ENCODE results near the gene TMX4.
A peak's percentile ranks its signal among the peaks of the same experiment; 100 is the strongest.

Gene TMX4

DNA sequence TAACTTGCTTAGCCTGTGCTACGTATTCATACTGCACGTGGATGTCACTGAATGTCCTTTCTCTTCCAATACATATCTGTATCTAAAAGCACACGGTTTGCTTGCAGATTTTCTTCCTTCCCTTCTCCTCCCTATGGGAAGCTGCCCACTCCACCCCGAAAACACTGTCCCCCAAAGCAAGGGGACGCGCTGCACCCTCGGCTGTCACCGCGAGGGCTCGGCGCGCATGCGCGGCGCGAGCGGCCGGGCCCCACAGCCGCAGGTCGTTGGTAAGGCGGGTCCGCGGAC, 659 bp downstream of the TMX4 start:
- peak; percentile 47 for DNase-seq

DNA sequence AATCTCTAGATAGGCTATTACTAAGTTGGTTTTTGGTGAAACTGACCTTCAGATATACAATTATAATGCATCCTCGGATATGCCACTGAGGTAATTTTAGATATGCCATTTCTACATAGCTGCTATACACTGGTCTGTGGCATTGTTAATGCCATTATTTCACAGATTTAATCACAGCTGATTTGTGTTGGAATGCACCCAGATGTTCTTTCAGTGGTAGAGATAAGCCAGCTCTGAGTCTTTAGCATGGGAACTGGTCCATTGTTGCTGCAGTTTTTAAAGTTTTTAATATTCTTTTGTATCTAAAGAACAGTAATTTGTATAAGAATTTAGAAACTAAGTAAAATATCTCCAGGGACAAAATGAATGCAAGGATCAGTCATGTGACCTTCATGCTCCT, 6.8 kb downstream of the TMX4 start:
- no peak for DNase-seq

DNA sequence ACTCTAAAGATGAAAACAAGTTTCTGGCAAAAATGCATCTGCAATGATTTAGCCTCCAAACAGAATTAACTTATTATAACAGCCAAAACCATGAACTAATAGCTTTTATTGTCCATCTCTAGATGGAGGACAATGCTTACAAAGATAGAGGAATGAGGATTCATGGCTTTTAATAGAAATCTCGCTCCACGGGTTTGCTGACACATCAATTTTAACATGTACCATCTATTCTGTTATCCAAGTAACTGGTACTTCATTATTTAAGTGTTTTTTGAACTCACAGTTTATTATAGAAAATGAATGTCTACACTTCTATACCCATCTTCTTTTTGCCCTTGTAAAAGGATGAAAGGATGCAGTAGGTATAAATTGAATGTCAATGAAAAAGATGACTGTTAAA, 10.8 kb downstream of the TMX4 start:
- no peak for DNase-seq

DNA sequence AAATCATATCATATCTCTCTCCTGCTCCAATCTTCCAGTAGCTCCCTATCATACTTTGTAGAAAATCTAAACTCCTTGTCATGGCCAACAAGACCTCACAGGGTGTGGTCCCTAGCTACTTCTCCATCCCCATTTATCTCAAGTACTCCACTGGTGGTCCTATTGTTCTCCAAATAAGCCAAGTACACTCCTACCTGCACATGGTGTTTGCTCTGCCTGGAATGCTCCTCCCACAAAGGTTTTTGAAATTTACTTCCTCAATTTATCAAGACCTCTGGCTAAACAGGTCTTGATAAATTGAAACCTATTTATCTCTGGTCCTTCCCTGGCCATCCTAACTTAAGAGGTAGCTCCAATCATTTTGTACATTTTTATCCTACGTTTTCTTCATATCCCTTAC, 12.1 kb downstream of the TMX4 start:
- DNase-seq: peak; percentile 3

DNA sequence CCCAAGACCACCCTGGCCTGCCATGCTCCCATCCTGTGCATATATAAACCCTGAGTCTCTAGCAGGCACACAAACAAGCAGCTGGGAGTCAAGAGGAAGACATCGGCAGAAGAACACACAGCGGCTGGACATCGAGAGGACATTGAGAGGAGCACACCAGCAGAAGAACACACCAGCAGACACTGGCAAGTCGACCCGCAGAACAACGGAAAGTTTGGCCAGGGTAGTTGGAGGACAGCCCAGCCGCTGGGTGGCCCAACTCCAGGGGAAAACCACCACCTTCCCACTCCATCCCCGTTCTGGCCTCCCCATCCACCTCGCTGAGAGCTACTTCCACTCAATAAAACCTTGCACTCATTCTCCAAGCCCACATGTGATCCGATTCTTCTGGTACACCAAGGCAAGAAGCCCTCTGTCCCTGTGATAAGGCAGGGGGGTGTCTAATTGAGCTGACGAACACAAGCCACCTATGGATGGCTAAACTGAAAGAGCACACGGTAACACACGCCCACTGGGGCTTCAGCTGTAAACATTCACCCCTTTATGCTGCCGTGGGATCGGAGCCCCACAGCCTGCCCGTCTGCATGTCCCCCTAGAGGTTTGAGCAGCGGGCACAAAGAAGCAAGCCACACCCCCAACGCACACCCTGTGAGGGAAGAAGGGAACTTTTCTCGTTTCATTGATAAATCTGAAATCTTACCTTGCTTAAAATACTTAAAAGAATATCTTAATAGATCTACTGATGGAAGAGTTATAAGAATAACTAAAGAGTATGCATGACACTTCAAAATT, 13.8 kb downstream of the TMX4 start:
- no peak for DNase-seq

DNA sequence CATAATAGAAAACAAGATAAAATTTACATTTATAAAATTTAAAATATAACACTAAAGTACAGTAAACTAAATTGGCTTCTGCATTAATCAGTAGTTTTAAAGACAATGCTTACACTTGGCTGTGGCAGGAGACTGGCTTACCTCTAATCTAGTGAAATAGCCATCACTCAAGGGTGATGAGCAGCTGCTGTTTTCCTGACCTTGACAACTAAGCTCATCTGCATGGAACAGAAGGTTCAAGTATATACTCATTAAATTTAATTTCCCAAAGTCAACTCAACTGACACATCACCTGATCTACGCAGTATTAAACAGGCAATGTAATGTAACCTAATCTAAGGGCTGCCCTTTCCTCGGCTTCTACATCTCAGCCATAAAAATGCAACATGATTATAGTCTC, 14.5 kb downstream of the TMX4 start:
- DNase-seq: no peak

DNA sequence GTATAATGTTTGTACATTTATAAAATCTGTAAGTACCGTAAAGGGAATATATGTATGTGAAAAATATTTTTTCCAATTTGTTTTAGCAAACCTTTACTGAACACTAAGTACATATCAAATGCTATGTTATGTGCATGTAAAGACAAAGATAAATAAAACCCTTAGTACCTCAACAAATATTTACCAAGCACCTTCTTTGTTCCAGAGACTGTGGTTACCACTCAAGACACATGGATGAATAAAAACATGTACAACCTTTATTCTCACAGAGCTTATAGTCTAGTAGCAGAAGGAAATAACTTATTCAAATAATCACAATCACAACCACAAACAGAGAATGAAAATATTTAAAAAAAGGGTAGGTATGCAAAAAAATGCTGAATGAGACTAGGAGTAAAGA, 17.5 kb downstream of the TMX4 start:
- DNase-seq: no peak

DNA sequence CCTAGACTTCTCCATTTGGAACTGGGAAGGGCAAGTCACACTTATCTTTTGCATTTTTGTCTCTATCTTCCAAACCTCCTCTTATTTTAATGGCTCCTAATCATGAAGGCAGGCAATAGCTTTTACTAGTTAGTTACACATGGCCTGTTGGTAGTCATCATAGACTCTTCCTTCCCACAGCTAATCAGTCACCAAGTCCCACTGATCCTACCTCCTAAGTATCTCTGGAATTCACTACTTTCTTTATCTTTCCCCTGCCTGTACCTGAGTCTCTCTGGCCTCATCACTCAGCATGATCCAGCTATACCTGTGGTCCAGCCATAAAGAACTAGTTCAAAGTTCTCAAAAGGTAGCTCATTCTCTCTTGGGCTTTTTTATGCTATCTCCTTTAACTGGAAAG, 18.8 kb downstream of the TMX4 start:
- no peak for DNase-seq

DNA sequence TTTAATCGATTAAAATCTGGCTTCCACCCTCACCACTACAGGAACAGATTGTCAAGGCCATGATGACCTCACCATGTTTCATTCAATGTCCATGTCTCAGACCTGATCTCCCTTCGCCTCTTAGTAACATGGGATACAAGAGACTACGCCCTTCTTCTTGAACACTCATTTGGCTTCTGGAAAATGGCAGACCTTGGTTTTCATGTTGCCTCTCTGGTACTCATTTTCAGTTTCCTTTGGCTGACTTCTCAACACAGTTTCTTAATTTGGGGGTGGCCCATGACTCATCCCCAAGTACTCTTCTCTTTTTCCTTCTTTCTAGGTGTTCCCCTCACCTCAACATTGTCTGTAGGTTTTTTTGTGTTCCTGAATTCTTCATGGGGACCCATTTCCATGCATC, 22.7 kb downstream of the TMX4 start:
- no peak for DNase-seq

DNA sequence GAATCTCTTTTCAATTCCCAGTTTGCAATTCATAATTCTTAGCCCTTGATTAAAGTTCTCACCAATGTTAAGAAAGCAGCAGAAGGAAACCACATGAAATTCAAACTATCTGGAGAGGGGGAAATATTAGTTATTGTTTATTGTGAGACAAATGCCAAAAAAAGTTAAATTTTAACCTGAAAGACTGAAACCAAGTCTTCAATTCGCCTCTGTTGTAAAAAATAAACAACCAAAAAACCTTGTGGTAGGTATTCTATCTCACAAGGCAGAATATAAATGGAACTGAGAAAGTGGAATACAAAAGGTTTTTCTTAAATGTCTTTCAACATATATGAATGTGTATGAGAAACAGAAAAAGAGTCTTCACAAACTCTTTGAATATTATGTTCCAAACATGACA, 24.8 kb downstream of the TMX4 start:
- DNase-seq: no peak

DNA sequence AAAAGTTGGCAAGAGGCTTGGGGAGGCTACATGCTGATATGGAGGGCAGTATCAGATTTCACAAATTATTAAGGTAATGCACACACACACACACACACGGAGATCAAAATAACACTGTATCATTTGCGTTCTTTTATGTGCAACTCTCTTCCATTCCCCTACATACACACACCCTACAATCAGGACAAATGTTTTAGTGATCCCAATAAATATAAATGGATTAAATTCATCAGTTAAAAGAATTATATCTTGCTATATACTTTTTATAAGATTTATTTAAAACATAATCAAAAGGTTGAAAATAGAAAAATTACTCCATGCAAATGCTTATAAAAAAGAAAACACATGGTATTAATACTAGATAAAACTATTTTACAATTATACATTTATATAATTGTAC, 25.9 kb downstream of the TMX4 start:
- no peak for DNase-seq

DNA sequence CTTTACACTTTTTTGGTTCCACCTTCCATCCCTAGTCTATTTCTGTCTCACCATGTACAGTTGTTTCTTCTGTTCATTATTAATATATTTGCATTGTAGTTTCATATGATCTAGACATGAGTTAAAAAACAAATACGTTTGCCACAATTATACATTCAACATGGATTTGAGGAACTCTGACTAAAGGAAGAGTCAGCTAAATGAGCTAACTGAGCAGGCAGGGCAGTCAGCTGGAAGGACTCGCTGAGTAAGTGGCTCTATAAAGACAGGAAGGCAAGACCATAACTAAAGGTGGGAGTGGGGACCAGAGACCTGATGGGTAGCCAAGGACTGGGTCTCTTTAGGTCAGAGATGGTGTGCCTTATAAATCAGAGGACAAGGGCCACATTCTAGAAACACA, 26.3 kb downstream of the TMX4 start:
- DNase-seq: no peak

DNA sequence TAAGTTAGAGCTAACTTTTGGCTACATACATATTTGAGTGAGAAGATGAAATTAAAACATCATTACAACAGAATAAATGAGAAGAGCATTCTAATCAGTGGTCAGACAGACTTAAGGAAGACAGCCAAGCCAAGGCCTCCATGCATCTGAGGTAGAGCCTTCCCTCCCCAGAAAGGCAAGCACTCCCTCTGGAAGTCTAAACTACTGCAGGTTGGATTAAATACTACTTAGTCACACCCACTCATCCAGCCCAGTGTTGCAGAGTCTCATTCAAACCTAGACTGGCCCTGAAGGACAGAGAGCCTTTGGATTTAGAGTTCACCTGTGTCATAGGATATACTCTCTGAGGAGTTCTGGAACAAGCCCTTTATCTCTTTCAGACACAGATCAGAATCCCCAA, 29.2 kb downstream of the TMX4 start:
- DNase-seq: no peak

DNA sequence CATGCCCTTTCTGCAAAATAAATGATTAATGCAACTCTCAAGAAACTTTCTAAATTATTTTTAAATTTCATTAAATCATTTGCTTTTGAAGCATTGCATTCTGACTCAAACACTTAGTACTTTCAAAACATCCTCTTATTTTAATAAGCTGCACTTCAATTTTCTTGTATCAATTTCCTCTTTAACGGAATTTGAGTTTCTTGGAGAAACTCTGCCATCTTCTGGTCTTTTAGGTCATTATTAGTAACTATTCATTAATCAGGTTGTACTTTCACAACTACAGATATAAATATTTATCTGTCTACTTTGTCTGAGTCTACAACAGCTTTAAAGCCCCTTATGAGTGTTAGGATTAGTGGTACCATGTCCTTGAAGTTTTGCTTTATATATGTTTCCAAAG, 30.2 kb downstream of the TMX4 start:
- no peak for DNase-seq

DNA sequence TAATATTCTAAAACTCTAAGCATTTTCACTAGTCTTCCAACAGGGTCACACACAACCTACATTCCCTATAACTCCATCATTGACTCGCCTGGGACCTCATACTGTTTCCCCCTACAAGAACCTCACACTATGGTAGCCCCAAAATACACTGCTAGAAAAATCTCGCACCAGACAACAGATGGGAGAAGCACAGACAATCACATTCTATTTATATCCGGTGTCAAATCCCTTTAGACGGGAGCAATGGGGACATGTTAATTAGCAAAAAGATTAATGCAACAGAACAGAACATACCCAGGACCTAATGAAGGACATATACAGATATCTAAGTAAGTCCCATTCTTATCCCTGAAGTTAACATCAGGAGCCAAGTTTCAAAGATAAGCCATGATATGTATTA, 33.6 kb downstream of the TMX4 start:
- DNase-seq: no peak

DNA sequence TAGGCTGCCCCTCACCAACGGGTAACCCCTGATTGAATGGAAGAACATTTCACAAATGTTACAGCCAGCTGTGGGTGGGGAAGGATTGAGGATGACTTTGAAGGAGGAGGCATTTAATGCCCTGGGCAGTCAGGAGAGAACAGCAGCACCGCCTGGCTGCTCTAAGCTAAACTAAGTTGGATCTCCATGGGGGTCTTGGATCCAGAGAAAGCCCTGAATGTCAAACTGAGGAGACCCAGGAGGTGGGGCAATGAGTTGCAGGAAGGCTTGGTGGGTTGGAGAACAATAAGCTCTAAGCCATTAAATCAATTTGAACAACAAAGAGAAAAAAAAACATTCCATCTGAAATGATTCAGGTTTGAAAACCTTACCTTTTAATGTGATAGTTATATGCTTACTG, 35.4 kb downstream of the TMX4 start:
- DNase-seq: no peak

DNA sequence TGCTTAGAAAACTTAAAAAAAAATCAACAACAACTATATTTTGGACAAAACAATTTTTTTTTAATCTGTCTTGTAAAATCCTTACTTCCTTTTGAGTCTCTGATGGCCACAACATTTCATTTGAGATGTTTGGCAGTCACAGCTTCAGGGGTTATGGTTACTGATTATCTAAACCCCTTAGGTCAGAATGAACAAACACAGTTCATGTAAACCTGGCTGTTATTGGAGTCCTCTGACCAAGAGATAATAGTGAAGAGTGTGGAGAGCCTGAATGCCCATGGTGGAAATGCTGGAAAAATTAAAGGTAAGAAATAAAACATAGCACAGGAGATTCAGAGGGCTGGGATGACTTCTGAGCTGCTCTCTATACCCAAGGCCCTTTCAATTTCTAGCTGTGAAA, 38.2 kb downstream of the TMX4 start:
- no peak for DNase-seq

DNA sequence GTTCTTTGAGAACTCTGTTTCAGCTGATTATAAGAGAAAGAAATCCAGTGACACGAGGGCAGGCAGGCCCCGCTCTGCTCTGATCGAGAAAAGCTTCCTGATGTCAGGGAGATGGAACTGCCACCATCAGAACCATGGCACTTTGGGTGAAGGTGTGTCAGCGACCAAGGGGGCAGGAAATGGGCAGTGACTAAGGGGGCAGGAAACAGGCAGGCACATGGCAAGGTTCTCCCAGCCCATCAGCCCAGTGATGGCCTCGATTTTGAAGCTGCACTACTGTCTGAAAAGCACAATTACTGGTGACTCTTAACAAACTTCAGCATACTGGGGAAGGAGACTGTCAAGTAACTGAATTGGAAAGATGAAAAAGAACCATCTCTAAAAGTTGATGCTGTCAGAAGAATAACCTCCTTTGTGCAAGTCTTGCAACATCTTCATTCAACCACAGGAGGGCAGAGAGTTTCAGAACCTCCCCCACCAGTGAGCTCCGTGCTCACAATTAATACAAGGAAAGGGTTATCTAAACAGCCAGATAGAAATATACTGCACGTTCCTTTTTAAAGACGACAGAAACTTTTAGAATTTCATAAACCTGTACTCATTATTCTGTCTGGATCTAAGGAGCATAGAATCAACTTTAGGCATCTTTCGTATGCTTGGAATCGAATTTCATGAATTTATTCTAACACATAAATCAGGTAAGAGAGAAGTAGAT, 39.1 kb downstream of the TMX4 start:
- peak; percentile 35 for DNase-seq

DNA sequence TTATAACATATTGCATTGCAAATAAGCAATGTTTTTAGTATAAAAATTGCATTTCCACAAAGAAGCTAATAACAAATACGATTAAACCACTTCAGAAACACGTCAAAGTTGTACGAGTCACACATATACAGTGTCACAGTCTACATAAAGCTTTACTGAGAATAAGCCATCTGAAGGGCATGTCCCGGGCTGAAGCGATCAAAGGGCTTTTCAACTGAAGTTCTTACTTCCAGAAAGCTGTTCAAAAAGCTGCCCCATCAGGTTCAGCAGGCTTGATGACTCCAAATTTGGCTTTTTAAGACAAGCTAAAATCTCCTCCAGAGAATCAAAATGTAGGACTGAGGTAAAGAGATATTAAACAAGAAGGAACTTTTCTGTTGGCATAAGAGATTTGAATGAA, 41.9 kb downstream of the TMX4 start:
- no peak for DNase-seq

DNA sequence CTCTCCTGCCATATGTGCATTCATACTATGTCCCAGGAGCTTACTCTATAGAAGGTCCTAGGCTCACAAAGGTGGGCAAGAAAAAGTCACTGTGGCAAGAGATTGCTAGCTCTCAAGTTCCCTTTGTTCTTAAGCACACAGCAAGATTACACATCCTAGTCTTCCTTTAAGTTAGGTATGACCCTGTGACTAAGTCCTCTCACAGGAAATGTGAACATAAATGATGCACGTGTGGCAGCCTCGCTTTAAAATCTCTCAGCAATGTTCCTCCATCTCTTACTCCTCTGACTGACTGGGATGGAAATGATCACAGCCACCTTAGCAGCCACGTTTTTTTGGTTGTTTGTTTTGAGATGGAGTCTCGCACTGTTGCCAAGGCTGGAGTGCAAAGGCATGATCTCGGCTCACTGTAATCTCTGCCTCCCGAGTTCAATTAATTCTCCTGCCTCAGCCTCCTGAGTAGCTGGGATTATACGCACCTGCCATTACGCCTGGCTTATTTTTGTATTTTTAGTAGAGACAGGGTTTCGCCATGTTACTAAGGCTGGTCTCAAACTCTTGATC, 43.6 kb downstream of the TMX4 start:
- DNase-seq: no peak

DNA sequence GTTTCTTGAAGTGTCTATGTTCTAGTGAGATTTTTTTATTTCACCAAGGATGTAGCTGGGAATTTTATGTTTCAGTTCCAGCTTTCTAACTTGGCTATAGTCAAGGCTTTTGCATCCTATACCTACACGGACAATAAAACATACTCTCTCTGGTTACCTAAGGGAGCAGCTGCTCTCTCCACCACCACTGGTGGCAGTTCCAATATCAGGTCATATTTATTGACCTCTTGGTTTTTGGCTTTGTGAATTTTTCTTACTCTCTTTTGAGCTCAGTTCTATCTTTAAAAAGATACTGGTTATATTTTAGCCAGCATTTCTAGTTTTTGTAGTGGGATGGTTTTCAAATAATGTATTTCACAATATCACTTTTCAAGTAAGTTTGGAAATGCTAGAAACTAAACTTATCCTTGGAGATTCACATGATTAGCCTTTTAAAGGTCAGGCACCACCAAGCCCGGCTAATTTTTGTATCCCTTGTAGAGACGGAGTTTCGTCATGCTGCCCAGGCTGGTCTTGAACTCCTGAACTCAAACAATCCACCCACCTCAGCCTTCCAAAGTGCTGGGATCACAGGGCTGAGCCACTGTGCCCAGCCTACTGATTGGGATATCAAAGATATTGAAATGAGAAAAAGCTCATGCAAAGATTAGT, 44.7 kb downstream of the TMX4 start:
- DNase-seq: no peak

DNA sequence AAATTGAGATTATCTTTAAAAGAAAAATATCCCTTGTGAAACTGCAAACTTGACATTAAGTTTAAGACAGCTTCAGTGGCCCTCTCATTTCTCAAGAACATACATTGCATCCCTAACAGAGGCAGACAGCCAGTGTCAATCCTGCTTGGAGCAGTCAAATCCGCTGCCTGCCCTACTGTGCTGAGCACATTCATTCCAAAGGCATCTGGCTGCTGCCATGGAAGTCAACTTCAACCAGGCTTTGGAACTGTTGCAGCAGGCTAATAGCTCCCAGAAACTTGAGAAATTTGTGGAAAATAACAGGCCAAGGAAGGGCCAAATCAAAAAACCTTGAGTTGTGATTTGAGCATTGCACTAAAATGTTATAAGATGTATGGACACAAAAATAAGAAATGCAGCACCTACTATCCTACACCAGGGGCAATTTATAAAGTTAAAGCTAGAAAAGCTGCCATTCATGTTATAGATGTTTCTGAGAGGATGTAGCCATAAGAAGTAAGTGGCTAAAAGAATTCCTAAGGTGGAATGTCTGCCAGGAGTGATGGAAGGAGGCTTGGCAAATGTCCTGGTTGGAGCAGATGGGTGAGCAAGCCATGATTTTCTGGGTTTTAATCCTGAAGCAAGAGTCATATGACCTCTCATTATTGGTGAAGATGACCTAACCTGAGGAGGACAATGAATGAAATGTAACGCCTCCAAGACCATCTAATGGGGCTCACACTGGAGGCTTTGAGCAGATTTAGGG, 47.9 kb downstream of the TMX4 start:
- DNase-seq: no peak

DNA sequence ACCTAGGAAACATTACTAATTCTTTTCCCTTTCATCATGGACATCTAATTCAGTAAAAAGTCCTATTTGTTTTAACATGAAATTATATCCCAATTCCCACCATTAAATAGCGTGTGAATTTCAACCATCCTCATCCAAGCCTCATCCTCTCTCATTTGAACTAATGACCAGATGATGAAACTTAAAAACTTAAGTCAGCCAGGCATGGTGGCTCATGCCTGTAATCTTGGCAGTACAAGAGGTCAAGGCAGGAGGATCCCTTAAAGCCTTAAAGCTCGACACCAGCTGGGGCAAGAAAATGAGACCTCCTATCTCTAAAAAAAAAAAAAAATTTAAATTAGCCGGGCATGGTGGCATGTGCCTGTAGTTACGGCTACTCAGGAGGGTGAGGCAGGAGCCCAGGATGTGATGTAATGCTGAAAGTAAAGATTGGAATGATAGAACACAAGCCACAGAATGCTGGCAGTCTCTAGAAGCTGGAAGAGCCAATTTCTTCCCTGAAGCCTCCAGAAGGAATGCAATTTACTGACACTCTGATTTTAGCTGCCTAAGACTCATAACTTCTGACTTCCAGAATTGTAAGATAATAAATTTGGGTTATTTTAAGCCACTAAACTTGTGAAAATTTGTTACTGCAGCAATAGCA, 52.2 kb downstream of the TMX4 start:
- no peak for DNase-seq
